Loucy (cell line): Measurements from ENCODE around the gene PGK1.

Experiments
- EZH2phosphoT487 ChIP-seq: fragments of 200-600 bp; IDR thresholded peaks from 2 replicates; pipeline ENCODE4 v1.6.1; 2018; ENCODE audit warnings: antibody characterized with exemption, mild to moderate bottlenecking, moderate library complexity, borderline replicate concordance
- TF ChIP-seq, protein P1 (sequence below): fragments of 200-600 bp; sonication (generic); conservative IDR thresholded peaks from 2 replicates; pipeline ENCODE4 v1.5.1; 2014; ENCODE audit warnings: mild to moderate bottlenecking, antibody characterized with exemption, low read length

- TF ChIP-seq, protein P1, sequence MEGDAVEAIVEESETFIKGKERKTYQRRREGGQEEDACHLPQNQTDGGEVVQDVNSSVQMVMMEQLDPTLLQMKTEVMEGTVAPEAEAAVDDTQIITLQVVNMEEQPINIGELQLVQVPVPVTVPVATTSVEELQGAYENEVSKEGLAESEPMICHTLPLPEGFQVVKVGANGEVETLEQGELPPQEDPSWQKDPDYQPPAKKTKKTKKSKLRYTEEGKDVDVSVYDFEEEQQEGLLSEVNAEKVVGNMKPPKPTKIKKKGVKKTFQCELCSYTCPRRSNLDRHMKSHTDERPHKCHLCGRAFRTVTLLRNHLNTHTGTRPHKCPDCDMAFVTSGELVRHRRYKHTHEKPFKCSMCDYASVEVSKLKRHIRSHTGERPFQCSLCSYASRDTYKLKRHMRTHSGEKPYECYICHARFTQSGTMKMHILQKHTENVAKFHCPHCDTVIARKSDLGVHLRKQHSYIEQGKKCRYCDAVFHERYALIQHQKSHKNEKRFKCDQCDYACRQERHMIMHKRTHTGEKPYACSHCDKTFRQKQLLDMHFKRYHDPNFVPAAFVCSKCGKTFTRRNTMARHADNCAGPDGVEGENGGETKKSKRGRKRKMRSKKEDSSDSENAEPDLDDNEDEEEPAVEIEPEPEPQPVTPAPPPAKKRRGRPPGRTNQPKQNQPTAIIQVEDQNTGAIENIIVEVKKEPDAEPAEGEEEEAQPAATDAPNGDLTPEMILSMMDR = no peak
- no peak for TF ChIP-seq EZH2phosphoT487
Observed at GRCh38 chrX:78071331-78071730, 32.7 kb upstream of the PGK1 start.
